ENCODE data around the gene PCBP3.

PCBP3 gene

DNA sequence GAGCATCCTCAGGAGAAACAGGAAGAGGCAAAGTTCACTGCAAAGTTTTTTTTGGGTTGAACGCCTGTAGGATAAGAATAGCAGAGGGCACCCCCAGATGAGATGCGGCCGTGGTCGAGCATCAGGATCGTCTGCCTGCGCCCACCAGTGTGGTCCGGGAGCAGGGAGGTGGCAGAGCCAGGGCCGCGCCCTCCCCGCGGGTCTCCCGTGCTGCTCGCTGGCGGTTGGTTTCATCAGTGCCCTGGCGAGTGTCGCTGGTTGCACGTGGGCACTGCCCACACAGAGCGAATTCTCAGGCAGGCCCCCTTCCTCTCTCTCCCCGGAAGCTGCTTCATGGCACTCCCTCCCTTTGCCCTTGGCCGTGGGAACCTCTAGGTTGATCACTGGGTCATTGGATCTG, 120.0 kb downstream of the PCBP3 start:
- DNase-seq = no peak

DNA sequence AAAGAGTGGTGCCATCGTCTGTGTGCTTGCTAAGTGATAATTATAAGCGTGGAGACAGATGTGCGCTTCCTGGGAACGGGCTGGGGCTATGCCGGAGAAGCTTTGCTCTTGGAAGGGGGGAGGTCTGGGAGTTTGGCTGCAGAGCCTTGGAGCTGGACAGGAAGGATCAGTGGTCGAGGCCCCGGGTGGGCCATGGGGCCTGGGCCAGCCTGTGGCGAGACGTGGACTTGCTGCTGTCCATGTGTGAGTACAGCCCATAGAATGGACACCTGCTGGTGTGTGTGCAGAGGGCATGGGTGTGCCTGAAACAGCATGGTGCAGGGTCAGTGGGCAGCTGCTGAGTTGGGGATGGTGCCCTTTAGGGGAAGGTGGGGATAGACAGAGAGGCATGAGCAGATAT, 121.3 kb downstream of the PCBP3 start:
- DNase-seq = no peak

DNA sequence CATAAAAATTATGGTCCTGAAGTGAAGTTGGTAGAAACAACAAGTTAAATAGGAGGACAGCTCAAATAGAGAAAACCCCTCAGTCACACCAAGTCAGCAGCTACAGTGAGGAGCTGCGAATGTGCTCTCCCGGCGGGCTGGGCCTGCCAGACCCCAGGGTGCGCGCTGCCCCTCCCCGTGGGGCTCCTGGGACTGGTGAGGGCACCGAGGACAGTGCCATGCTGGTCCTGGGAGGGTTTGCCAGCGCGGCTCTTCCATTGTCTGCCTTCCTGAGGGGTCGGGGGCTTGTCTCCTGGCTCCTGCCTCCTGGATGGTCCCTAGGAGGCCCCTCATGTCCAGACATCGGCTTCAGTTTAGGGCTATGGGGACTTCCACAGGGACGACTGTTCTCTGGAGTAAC, 121.8 kb downstream of the PCBP3 start:
- no peak for DNase-seq

DNA sequence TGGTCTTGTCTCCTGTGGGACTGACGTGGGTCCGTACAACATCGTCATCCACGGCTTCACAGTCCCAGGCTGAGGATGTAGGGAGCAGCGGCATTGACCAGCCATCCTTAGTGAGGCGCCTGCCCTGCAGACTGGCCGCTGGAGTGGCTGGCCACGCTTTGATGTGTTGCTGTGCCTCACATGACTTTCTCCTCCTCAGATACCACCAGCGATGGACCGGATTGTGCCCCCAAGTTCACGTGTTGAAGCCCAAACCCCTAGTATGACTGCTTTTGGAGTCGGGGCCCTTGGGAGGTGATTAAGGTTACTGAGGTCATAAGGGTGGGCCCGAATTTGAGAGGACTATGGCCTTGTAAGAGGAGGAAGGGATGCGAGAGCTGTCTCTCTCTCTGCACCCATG, 122.5 kb downstream of the PCBP3 start:
- DNase-seq = no peak

DNA sequence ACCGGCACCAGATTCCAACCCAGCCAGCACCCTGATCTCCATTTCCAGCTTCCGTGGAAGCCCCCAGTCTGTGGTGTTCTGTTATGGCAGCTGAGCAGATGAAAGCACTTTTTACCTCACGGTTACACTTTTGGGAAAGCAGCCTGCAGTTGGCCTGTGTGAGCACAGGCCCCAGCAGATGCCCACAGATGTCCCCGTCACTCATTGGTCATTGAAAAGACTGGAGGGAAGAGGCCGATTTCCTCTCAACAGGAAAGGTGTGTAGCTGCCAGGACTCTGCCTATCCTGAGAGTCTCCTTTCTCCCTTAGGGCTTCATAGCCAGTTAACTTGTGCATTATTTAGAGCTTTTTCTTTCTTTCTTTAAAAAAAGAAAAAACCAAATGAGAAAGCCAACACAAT, 123.0 kb downstream of the PCBP3 start:
- DNase-seq = no peak

DNA sequence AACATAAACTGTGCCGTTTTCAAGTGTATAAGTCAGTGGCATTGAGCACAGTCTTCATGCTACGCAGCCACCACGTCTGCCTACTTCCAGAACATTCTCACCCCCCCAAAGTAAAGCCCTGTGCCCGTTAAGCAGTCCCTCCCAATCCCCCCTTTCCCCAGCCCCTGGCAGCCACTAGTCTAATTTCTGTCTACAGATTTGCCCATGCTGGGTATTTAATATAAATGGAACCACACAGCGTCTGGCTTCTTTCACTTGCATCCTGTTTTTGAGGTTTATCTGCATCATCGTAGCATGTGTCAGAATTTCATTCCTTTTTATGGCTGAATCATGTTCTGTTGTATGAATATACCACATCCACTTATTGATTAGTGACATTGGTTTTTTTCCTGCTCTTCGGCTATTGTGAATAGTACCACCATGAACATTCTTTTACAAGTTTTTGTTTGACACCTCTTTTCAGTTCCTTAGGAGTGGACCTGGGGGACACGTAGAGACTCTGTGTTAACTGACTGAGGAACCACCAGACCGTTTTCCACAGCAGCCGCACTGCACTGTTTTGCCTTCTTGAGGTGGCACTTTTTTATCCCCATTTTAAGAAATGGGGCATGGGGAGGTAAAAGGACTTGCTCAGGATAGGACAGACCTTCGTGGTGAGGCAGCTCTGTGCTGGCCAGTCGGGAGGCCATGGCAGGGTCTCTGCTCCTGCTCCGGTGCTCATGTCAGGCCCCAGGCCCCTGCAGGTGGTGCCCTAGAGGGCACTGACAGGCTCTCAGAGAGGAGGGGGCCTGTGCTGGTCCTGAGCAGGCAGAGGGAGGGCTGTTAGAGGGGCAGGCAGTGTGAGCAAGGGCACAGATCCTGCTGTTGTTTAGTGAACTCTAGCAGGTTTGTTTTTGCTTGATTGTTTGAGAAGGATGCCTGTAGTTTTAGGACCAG, 123.8 kb downstream of the PCBP3 start:
- peak; percentile 38 for DNase-seq

DNA sequence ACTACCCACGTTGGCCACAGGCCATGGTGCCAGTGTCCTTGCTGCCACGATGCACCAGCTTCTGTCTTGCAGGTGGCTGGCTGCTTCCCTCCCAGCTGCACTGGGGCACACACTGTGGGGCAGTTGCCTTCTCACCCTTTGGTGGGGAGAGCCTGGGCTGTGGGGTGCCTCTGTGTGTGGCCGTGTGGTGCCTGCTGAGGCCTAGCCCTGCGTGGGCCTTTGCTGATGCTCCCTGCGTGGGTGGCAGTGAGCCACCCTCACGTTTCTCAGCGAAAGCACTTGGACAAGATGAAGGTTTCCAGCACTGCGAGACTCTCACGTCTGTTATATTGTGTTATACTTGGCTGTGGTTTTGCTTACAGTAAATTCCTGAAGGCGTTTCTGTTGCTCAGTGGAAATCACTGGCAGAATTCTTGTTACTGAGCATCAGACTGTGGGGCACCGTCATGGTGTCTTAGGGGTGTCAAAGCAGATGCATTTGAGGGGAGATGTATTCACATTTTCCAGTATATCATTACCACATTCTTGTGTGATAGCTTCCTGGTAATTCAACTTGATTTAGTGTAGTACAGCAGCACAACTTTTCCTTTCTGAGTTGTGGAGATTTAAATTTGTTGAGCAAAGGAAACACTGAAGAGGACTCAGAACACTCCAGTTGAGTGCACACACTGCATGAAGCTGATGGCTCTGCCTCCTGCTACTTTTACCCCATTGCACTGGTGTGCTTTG, 124.7 kb downstream of the PCBP3 start:
- peak; percentile 15 for DNase-seq

DNA sequence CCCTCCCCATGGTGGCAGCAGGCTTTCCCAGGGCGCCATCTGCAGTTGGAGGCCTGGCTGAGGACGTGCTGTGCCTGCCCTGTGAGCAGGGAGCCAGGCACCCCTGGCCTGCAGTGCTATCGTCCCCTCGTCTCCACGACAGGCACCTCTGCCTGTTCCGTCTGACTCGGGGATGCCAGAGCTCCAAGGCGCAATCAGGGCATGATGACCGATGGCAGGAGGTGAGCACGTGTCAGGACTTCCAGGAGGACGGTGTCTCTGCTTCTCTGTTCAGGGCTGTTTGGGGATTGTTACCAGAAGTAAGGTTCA, 125.2 kb downstream of the PCBP3 start:
- DNase-seq = peak; percentile 25

DNA sequence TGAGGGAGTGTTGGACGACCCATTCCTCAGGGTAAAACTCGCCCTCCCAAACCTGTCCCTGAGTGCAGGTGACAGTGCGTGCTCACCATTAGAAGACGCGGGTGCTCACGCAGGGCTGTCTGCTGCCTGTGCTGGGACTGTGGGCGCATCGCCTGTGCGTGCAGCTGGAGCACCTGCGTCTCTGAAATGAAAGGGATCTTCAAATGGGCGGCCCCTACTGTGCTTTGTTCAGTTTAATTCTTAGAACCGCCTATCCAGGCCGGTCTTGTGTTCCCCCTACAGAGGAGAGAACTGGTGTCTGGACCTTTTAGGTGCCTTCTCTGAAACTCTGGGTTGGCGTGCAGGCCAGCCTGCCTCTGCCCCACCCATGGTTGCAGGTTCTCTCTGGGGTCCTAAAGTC, 125.8 kb downstream of the PCBP3 start:
- DNase-seq = no peak

DNA sequence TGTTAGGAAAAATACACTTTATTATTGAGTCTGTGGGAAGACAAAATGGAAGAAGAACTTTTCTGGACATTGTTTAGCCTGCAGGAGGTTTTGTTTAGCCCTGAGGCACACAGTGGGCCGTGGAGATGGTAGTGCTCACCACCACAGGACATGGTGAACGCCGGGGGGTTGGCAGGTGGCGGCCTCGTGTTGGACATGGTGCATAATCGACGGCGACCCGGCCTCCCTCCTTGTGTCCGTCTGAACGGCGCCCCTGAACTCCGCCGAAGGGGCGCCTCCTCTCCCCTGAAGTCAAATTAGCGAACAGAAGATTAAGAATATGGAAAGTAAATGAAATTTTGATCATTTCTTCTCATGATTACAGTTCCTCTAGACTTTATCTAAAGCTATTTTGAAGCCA, 126.4 kb downstream of the PCBP3 start:
- DNase-seq = no peak

DNA sequence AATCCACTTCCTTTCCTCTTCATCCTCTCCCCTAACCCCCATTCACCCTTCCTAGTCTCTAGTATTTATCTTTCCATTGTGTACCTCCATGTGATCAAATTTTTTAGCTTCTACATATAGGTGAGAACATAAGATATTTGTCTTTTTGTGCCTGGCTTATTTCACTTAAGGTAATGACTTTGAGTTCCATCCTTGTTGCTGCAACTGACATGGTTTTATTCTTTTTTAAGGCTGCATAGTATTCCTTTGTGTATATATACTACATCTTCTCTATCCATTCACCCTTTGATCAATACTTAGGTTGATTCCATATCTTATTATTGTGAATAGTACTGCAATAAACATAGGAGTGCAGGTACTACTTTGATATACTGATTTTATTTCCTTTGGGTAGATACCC, 128.7 kb downstream of the PCBP3 start:
- DNase-seq = no peak

DNA sequence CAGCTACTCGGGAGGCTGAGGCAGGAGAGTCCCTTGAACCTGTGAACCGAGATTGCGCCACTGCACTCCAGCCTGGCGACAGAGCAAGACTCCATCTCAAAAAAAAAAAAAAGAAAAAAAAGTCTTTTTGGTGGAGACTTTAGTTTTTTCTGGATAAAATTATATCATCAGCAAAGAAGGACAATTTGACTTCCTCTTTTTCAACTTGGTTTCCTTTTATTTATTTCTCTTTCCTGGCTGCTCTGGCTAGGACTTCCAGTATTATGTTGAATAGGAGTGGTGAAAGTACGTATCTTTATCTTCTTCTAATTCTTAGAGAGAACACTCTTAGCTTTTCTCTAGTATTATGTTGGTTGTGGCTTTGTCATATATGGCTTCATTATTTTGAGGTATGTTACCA, 130.8 kb downstream of the PCBP3 start:
- no peak for DNase-seq

DNA sequence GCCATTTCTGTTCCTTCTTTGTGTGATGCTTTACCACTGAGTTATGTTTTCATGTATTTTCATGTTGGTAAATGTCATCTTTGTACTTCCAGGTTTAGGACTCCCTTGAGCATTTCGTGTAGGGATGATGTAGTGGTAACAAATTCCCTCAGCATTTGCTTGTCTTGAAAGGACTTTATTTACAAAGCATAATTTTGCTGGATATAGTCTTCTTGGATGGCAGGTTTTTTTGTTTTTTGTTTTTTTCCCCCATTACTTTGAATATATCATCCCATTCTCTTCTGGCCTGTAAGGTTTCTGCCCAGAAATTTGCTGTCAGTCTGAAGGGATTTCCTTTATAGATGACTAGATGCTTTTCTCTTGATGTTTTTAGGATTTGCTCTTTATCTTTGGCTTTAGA, 133.4 kb downstream of the PCBP3 start:
- DNase-seq = no peak

DNA sequence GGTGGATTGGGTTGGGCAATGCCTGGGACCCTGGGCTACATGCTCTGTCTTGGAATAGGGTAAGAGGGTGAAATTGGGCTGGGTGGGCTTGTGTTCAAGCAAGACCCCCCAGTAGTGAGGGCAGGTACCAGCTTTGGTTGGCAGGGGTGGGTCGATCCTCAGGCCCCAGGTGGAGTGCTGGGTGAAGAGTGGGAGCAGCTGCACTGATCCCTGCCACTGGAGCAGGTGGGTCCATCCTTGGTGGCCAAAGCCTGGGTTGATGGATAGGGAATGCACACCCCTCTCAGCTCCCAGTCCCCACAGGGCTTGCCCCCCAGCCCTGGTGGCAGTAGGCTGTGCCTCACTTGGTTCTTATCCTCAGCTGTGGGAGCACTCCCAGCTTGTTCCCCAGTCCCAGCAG, 135.2 kb downstream of the PCBP3 start:
- no peak for DNase-seq

DNA sequence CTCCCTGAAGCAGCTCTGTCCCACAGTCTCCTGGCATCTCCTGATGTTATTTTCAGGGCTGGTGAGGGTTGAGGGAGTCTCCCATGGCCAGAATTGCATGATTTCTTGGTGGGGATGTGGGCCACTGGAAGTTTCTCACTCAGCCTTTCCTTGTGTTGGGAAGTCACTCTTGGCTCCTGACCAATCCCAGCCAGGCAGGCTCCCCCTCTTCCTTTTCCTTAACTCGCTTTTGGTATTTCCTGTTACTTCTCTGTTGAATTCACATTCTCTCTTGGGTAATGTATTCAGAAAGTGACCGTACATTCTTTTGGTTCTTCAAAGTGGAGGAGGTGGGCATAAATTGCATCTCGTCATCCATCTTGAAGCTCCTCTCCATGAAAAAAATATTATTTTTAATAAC, 135.7 kb downstream of the PCBP3 start:
- DNase-seq = no peak

DNA sequence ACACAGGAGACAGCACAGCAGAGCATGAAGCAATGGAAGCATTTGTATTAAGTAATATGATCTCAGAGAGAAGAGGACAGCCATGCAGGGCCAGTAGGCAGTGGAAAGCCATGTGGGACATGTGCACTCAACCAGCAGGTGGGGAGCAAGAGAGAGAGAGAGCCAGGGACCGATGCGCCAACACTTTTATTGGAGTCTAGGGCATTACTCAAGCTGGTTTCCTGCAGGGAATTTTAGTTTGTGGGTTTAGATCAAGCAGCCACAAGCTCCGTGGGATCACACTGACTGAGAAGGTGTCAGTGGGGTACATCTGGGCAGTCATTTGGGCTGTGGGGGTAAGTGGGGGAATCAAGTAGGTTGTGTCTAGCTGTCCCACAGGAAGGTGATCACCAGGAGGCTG, 137.1 kb downstream of the PCBP3 start:
- no peak for DNase-seq

DNA sequence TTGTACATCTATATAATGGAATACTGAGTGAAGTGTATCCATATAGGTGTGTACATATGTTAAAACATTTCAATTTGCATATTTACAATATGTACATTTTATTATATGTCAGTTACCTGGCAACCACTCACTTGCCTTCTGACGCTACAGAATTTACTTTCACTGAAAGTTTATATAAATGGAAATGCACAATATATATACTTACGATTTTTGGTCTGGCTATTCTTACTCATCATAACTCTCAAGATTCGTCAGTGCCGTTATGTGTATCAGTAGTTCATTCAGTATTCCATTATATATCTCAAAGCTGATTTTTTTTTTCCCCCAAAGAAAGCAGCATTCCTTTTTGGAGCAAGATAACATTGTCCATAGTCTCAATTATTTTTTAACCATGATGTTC, 138.2 kb downstream of the PCBP3 start:
- no peak for DNase-seq

DNA sequence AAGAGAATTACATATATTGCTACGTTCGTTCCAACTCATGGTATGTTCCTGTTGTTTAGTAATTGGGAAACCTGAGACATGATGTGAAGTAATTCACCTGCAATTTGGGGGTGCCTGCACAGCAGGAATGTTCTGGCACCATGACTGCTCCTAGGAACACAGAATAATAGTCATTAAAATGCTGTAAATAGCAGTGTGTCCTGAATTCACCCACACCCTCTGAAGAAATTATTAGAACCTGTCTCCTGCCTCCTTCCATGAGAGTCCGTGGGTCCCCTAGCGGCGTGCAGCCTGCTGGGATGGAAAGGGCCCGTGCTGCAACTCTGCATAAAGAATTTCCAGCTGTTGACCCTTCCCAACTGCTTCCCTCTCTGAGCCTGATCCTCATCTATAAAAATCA, 143.1 kb downstream of the PCBP3 start:
- DNase-seq = no peak

DNA sequence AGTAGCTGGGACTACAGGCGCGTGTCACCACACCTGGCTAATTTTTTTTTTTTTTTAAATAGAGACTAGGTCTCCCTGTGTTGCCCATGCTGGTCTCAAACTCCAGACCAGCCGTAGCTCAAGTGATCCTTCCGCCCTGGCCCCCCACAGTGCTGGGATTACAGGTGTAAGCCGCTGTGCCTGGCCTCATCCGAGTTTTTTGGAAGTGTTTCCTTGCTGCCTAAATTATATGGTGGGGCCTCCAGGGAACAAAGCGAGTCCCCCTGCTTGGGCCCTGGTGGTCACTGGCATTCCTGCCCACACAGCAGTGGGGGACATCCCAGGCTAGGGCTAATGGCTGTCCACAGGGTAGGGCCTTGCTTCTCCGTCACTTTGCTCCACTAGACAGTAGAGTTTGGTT, 143.8 kb downstream of the PCBP3 start:
- no peak for DNase-seq

DNA sequence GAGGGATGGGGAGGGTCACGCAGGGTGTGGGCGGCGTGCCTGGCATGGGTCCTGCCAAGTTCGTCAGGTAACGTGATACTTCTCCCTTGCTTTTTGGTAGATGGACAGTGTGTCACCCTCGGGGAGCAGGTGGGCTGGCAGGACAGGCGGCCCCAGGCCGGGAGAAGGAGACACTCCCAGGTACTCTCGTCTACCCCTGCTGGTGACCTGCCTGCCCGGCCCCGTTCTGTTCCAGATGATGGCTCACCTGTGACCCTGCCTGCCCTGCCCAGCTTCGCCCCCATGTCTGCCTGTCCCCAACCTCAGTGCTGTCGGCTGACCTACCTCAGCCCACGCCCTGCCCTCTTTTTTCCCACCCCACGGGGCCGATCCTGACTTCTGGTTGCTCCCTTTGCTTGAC, 144.7 kb downstream of the PCBP3 start:
- DNase-seq = no peak

DNA sequence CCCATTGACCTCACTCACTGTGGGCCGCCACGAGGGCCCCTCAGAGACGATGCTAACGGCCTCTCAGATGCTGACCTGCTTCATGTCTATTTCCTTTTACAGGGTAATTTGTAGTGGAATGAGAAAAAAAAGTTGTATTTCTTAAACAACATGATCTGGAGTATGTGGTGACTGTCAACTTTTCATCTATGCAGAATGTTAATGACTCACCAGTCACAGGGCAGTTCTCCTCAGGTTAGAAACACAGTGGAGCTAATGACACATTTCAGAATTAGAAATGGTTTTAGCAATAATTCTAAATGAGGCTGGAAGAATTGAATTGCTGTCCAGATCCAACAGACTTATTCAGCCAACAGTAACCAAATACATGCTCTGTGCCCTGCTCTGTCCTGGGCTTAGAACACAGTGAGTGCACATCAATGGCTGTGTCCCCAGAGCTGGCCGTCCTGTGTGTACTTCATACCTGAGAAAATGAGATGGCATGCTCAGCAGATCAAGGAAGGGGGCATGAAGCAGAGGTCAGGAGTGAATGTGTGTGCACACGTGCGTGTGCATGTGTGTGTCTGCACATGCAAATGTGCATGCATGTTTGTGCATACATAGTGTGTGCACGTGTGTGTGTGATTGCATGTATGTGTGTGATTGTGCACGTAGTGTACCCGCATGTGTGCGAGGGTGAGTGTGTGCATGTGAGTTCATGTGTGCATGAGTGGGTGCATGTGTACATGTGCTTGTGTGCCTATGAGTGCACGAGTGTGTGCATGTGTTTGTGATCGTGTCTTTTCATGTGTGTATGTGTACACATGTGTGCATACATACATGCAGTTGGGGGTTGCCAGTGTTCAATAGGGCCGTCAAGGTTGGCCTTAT, 145.3 kb downstream of the PCBP3 start:
- no peak for DNase-seq

DNA sequence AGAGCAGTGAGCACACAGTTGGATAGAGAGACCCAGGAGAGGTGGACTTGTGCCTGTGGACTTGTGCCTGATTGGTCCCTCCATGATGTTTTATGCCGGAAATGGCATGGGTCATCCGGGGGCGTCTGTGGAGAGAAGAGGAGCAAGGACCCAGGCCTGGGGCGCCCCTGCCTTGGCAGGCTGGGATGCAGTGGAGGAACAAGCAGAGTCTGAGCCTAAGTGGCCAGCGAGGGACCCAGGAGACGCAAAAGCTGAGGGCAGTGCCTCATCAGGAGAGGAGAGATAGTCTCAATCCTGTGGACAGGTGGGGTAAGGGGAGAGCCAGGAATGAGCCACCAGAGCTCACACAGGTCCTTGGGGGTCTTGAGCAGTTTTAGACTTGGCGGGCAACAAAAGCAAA, 146.9 kb downstream of the PCBP3 start:
- DNase-seq = no peak

DNA sequence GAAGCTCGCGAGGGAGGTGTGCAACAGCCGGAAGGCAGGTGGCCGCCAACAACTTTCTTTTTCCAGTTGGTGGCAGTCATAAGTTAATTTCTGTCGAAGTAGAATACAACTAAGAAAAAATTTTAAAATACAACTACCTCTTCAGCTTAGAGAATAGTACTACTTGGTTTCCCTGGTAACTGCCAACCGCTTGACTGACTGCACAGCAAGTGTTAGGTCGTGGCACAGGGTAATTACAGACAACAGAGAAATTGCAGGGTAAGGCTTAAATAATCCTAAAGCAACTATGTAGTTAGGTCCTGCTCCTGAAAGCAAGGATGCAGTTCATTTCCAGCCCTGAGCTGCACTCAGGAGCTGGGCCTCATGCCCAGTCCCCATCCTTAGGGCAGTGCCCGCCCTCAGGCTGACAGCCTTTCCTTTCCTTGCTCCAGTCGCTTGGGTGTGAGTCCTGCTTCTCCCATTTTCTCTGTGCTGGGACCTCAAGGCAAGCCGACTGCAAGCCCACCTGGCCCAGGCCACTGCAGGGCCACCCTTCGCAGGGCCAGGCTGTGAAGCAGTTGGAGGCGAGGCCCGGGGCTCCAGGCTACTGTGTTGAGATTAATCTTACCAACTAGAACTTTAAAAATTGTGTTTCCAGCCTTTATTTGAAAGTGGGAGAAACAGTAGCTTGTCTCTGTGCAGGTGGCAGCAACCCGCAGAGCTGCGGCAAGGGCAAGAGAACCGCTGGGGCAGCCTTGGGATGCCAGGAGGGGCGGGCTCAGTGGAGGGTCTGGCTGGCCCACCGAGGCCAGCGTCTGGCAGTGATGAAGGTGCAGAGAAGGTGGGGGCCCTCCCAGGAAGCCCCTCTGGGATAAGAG, 148.3 kb downstream of the PCBP3 start:
- no peak for DNase-seq
